ENCODE measurements around the gene JMJD1C. TPM values are rescaled to one million over a fixed set of nuclear protein-coding genes. Genes with fewer than 3 reads are reported as not detected.

JMJD1C gene
- total and polyA plus RNA-seq, 10 of the 15 experiments (the other 5 are each of a cell fraction or from before 2014, with no cell fraction given): 31.2 to 83.3 (median 49.5) TPM

GRCh38 chr10:63221950-63222349 lies 243.8 kb downstream of the JMJD1C start (continued):
- TF ChIP-seq ZNF687 (IDR thresholded peaks at IDR 0.05) (no peak), ZBED1 (IDR thresholded peaks at IDR 0.05; ENCODE audit: borderline replicate concordance) (no peak), ZNF217 (IDR thresholded peaks at IDR 0.05) (no peak), EZH2 (IDR thresholded peaks at IDR 0.05; ENCODE audit: borderline replicate concordance, control insufficient read depth, low read depth, low read length) (no peak), HSF1 (IDR thresholded peaks at IDR 0.05; ENCODE audit: low read depth, low read length) (no peak), JUNB (IDR thresholded peaks at IDR 0.05) (peak; percentile 79), ZNF384 (IDR thresholded peaks at IDR 0.05; ENCODE audit: borderline replicate concordance, low read depth, low read length) (no peak), EGR1 (IDR thresholded peaks at IDR 0.05; ENCODE audit: borderline replicate concordance in 1 of 2, low read depth in 2 of 2, low read length in 2 of 2) (no peak), SPI1 (IDR thresholded peaks at IDR 0.05; ENCODE audit: borderline replicate concordance, insufficient read depth, low read depth, low read length) (no peak), FOS (IDR thresholded peaks at IDR 0.05; ENCODE audit: borderline replicate concordance, extremely low read depth, insufficient read length) (no peak), ZNF592 (IDR thresholded peaks at IDR 0.05) (no peak), BCLAF1 (IDR thresholded peaks at IDR 0.05) (no peak), GATAD2B (conservative IDR thresholded peaks at IDR 0.05; ENCODE audit: low read depth) (no peak), NR2C1 (IDR thresholded peaks at IDR 0.05) (no peak)

All from GM12878 (cell line).